HepG2 (cell line): ENCODE measurements around the gene SIAE. TPM values are rescaled to one million over a fixed set of nuclear protein-coding genes. Genes with fewer than 3 reads are reported as not detected.

Experiments
- ATAC-seq: fragments of 200-7000 bp; cut with Tn5 transposase; 3 replicates; pipeline ENCODE4 v1.9.1; 2020; ENCODE audit warnings: mild to moderate bottlenecking, moderate library complexity
- BruUV-seq: library from RNA; stranded (reverse); fragments of 400-500 nt; replicated peaks from 2 replicates; lab custom pipeline; 2021; lab: Mats Ljungman, UMichigan
- CTCF ChIA-PET: fragments of 300-600 bp; formaldehyde crosslinking; extraction: SDS; loops from one replicate; lab custom pipeline; 2021; ENCODE audit warnings: low total read pairs, inconsistent platforms, low intra/inter-chr PET ratio; lab: Yijun Ruan, JAX
- POLR2A ChIA-PET: fragments of 350-600 bp; sonication (Branson Sonifier 250); formaldehyde crosslinking; loops from one replicate; lab custom pipeline; 2020; ENCODE audit warnings: antibody characterized with exemption, inconsistent platforms; lab: Yijun Ruan, JAX
- DNase-seq: peaks from one replicate; pipeline ENCODE4 v3.0.0-alpha.2; 2015; ENCODE audit warnings: low spot score
- FAIRE-seq: peaks from 3 replicates; lab custom pipeline; 2011; peaks lifted over from hg19 to GRCh38; lab: Jason Lieb, UNC
- H2AFZ ChIP-seq: one replicate; pipeline ENCODE4 v1.6.1; 2011; ENCODE audit warnings: low read length, inconsistent platforms
- H3K27ac ChIP-seq: fragments of 300-600 bp; 3 replicates; pipeline ENCODE4 v1.8.0; 2011; ENCODE audit warnings: mixed run types, mild to moderate bottlenecking, mixed read lengths, low read length, inconsistent platforms; ENCODE audit not compliant: insufficient read depth; ENCODE audit errors: extremely low read length
- H3K27me3 ChIP-seq, 2 experiments: fragments of 200-600 bp in 1 of 2; 2 replicates in 1 of 2; 3 replicates in 1 of 2; pipeline versions ENCODE4 v1.6.0 to v1.8.0; 2011; ENCODE audit warnings: low read length in 2 of 2, mild to moderate bottlenecking in 2 of 2, moderate library complexity in 2 of 2, inconsistent platforms in 1 of 2; ENCODE audit not compliant: insufficient read depth in 2 of 2, control insufficient read depth in 1 of 2
- H3K36me3 ChIP-seq, 2 experiments: fragments of 200-600 bp in 1 of 2; replicated peaks in 1 of 2; 2 replicates in 1 of 2; 3 replicates in 1 of 2; pipeline versions ENCODE4 v1.5.1 to v1.8.0; 2011; ENCODE audit warnings: low read length in 2 of 2, inconsistent platforms in 1 of 2; ENCODE audit not compliant: insufficient read depth in 2 of 2, control insufficient read depth in 1 of 2
- H3K4me1 ChIP-seq: 2 replicates; pipeline ENCODE4 v1.5.1; 2012; ENCODE audit warnings: low read length, inconsistent platforms; ENCODE audit not compliant: insufficient read depth
- H3K4me2 ChIP-seq: 2 replicates; pipeline ENCODE4 v1.6.0; 2011; ENCODE audit warnings: low read depth, low read length, inconsistent platforms
- H3K4me3 ChIP-seq, 3 experiments: fragments of 200-600 bp in 1 of 3; sonication (generic), shearing (Covaris generic) in 1 of 3; replicated peaks in 1 of 3; 2 replicates each; pipeline ENCODE4 v1.5.1; 2011 to 2016; ENCODE audit warnings: low read length in 3 of 3, inconsistent platforms in 2 of 3, low read depth in 2 of 3, mild to moderate bottlenecking in 2 of 3, control low read depth in 1 of 3, mixed read lengths in 1 of 3; ENCODE audit not compliant: insufficient read depth in 1 of 3
- H3K79me2 ChIP-seq: one replicate; pipeline ENCODE4 v1.6.1; 2011; ENCODE audit warnings: low read length, inconsistent platforms; ENCODE audit not compliant: insufficient read depth
- H3K9ac ChIP-seq: 2 replicates; pipeline ENCODE4 v1.6.0; 2011; ENCODE audit warnings: mild to moderate bottlenecking, low read depth, low read length, inconsistent platforms; ENCODE audit not compliant: insufficient read depth
- H3K9me3 ChIP-seq: 2 replicates; pipeline ENCODE4 v1.5.1; 2012; ENCODE audit warnings: mild to moderate bottlenecking, low read length
- H4K20me1 ChIP-seq: 2 replicates; pipeline ENCODE4 v1.6.0; 2011; ENCODE audit warnings: inconsistent platforms, mild to moderate bottlenecking, low read length, moderate library complexity; ENCODE audit not compliant: insufficient read depth
- JUNB ChIP-seq: sonication (generic); formaldehyde crosslinking; IDR thresholded peaks from 2 replicates; pipeline ENCODE4 v1.8.0; 2022; ENCODE audit warnings: missing genetic modification reagents, mild to moderate bottlenecking, borderline replicate concordance
- JUND ChIP-seq: sonication (generic); formaldehyde crosslinking; IDR thresholded peaks from 2 replicates; pipeline ENCODE4 v1.8.0; 2022; ENCODE audit warnings: mild to moderate bottlenecking, missing genetic modification reagents
- ZNF501 ChIP-seq: sonication (generic); formaldehyde crosslinking; IDR thresholded peaks from 2 replicates; pipeline ENCODE4 v1.5.1; 2020; ENCODE audit warnings: mild to moderate bottlenecking, moderate library complexity, missing genetic modification reagents
- ZNF672 ChIP-seq: sonication (generic); formaldehyde crosslinking; IDR thresholded peaks from 2 replicates; pipeline ENCODE4 v1.8.1; 2022; ENCODE audit warnings: missing genetic modification reagents
- WGBS: methylation state at CpG from one replicate; pipeline ENCODE4 v1.1.6; 2017; ENCODE audit warnings: low lambda C conversion rate; 5-methylcytosine and 5-hydroxymethylcytosine counted together
- in situ Hi-C: cut with HindIII; loops from 2 replicates; pipeline ENCODE4 v1.10.0; 2017; ENCODE audit warnings: low pct_unique_long_range_greater_than_20kb; ENCODE audit not compliant: extremely low pct_ligation_motif_present
- intact Hi-C: fragments of 100-400 bp; cut with micrococcal nuclease; formaldehyde crosslinking; loops from one replicate; pipeline ENCODE4 v1.10.0; 2022; ENCODE audit not compliant: unreplicated experiment
- polyA plus RNA-seq, 8 experiments: library from polyadenylated mRNA; depleted of rRNA in 3 of 8; stranded (reverse) in 7 of 8; unstranded in 1 of 8; fragments of >200 nt; fragmentation: Illumina TruSeq in 4 of 8; extraction: Trizol in 4 of 8; gene quantifications; 2 replicates each; pipeline versions ENCODE4 v1.2.1 to v1.2.3, GENCODE V29; 2011 to 2016; ENCODE audit warnings: low read depth in 4 of 8, missing spikeins in 1 of 8, mixed read lengths in 1 of 8; ENCODE audit not compliant: insufficient read depth in 1 of 8
- total RNA-seq, 5 experiments: library from RNA; depleted of rRNA; stranded (reverse); fragments of >200 nt; fragmentation: Illumina TruSeq; extraction: Trizol; gene quantifications; 2 replicates each; pipeline ENCODE4 v1.2.3, GENCODE V29; 2016; ENCODE audit warnings: low read depth in 1 of 5
- TF ChIP-seq, protein P1 (sequence below): sonication (generic); formaldehyde crosslinking; IDR thresholded peaks from 2 replicates; pipeline ENCODE4 v1.8.0; 2022; ENCODE audit warnings: missing genetic modification reagents, mild to moderate bottlenecking, inconsistent platforms, borderline replicate concordance
- TF ChIP-seq, protein P2 (sequence below): sonication (generic); formaldehyde crosslinking; IDR thresholded peaks from 2 replicates; pipeline ENCODE4 v1.4.0; 2020; ENCODE audit warnings: missing genetic modification reagents, mild to moderate bottlenecking, borderline replicate concordance
- TF ChIP-seq, protein P3 (sequence below): sonication (generic); formaldehyde crosslinking; IDR thresholded peaks from 2 replicates; pipeline ENCODE4 v1.5.1; 2020; ENCODE audit warnings: missing genetic modification reagents, mild to moderate bottlenecking, borderline replicate concordance

SIAE gene
- total and polyA plus RNA-seq, 2 of the 13 experiments (the other 11 are each of a cell fraction or from before 2014, with no cell fraction given), result 7.0 to 22.4 TPM

GRCh38 chr11:124682443-124682842, 8.9 kb upstream of the SIAE start:
- no peak overlapping the region for H3K4me3 ChIP-seq
- POLR2A ChIA-PET, result no interaction called here
- no peak overlapping the region for H2AFZ ChIP-seq
- in situ Hi-C loops, result no loop called here
- WGBS, result 95% methylated on average over 1 of the region's 1 CpG
- FAIRE-seq (no peak), DNase-seq (no peak), ATAC-seq (no peak)
- H4K20me1 ChIP-seq, result no peaks in the 10 kb centered on the region
- H3K79me2 ChIP-seq, result no peaks in the 10 kb centered on the region
- BruUV-seq, result no TSS peak
- no peaks in the 10 kb centered on the region for H3K36me3 ChIP-seq
- no peak overlapping the region for H3K9ac ChIP-seq
- H3K9me3 ChIP-seq, result peaks cover 16% of the 10 kb centered on the region
- H3K4me1 ChIP-seq, result no peaks in the 10 kb centered on the region
- CTCF ChIA-PET, result no interaction called here
- no peak overlapping the region for H3K27ac ChIP-seq
- no peaks in the 10 kb centered on the region for H3K27me3 ChIP-seq
- intact Hi-C loops, result no loop called here
- H3K4me2 ChIP-seq, result no peak overlapping the region
- TF ChIP-seq, protein P1, sequence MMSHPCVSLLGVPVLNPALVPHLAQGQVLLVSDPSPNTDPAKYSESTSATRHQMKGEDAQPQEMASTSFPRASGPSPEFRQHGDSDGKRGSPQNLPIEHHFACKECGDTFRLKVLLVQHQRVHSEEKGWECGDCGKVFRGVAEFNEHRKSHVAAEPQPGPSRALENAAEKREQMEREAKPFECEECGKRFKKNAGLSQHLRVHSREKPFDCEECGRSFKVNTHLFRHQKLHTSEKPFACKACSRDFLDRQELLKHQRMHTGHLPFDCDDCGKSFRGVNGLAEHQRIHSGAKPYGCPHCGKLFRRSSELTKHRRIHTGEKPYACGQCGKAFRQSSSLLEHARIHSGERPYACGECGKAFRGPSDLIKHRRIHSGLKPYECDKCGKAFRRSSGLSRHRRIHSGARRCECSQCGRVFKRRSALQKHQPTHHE (CRISPR knock-in tag), result no peak
- TF ChIP-seq JUNB (CRISPR knock-in tag) (no peak), ZNF672 (no peak), ZNF501 (CRISPR knock-in tag) (no peak), JUND (CRISPR knock-in tag) (no peak)
- TF ChIP-seq, protein P2, sequence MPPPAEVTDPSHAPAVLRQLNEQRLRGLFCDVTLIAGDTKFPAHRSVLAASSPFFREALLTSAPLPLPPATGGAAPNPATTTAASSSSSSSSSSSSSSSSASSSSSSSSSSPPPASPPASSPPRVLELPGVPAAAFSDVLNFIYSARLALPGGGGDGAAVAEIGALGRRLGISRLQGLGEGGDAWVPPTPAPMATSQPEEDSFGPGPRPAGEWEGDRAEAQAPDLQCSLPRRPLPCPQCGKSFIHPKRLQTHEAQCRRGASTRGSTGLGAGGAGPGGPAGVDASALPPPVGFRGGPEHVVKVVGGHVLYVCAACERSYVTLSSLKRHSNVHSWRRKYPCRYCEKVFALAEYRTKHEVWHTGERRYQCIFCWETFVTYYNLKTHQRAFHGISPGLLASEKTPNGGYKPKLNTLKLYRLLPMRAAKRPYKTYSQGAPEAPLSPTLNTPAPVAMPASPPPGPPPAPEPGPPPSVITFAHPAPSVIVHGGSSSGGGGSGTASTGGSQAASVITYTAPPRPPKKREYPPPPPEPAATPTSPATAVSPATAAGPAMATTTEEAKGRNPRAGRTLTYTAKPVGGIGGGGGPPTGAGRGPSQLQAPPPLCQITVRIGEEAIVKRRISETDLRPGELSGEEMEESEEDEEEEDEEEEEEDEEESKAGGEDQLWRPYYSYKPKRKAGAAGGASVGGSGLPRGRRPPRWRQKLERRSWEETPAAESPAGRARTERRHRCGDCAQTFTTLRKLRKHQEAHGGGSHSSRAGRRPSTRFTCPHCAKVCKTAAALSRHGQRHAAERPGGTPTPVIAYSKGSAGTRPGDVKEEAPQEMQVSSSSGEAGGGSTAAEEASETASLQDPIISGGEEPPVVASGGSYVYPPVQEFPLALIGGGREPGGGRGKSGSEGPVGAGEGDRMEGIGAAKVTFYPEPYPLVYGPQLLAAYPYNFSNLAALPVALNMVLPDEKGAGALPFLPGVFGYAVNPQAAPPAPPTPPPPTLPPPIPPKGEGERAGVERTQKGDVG (CRISPR knock-in tag), result no peak
- TF ChIP-seq, protein P3, sequence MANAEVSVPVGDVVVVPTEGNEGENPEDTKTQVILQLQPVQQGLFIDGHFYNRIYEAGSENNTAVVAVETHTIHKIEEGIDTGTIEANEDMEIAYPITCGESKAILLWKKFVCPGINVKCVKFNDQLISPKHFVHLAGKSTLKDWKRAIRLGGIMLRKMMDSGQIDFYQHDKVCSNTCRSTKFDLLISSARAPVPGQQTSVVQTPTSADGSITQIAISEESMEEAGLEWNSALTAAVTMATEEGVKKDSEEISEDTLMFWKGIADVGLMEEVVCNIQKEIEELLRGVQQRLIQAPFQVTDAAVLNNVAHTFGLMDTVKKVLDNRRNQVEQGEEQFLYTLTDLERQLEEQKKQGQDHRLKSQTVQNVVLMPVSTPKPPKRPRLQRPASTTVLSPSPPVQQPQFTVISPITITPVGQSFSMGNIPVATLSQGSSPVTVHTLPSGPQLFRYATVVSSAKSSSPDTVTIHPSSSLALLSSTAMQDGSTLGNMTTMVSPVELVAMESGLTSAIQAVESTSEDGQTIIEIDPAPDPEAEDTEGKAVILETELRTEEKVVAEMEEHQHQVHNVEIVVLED, result no peak
